Left cardiac atrium (tissue), 4 donors: Measurements from ENCODE around the gene NMBR. TPM values are rescaled to one million over a fixed set of nuclear protein-coding genes. Genes with fewer than 3 reads are reported as not detected.
"Not testable (repeated sequence)": the region's sequence is repeated elsewhere in the genome, so short reads cannot be mapped to it uniquely, and the experiment has no call there.

Experiments used
- ATAC-seq, 2 donors: fragments of 200-7000 bp; cut with Tn5 transposase; one replicate each; pipeline ENCODE4 v1.9.1; 2020; ENCODE audit warnings: mild to moderate bottlenecking in 2 of 2, moderate library complexity in 2 of 2
- DNase-seq: peaks from one replicate; pipeline ENCODE4 v3.0.0-alpha.2; 2020
- intact Hi-C, 2 donors: fragments of 100-400 bp; cut with DNase I; formaldehyde crosslinking; loops; one replicate each; pipeline versions ENCODE4 v1.14.1 to v1.15.1; 2022 to 2023
- long read RNA-seq: library from polyadenylated mRNA; unstranded; transcript quantifications from one replicate; pipeline ENCODE4 v2.0.0, GENCODE V29; 2021
- total RNA-seq, 2 donors: library from RNA; stranded (reverse); fragmentation: NEBNext Ultra II Directional; extraction: Animal tissue kit (Norgen Biotek cat#: 25700); gene quantifications; one replicate each; pipeline ENCODE4 v1.2.1, GENCODE V29; 2021
- donor health status: DM: no; HTN: yes; CAD: no.
- donor health status: DM: no; HTN: yes; CAD: no; lungs with severe emphysema.
- donor health status: DM: yes; HTN: yes; CAD: no.
- donor health status: Dilated cardiomyopathy.

The NMBR gene
- not detected for total RNA-seq
- long read RNA-seq: 0 reads

DNA sequence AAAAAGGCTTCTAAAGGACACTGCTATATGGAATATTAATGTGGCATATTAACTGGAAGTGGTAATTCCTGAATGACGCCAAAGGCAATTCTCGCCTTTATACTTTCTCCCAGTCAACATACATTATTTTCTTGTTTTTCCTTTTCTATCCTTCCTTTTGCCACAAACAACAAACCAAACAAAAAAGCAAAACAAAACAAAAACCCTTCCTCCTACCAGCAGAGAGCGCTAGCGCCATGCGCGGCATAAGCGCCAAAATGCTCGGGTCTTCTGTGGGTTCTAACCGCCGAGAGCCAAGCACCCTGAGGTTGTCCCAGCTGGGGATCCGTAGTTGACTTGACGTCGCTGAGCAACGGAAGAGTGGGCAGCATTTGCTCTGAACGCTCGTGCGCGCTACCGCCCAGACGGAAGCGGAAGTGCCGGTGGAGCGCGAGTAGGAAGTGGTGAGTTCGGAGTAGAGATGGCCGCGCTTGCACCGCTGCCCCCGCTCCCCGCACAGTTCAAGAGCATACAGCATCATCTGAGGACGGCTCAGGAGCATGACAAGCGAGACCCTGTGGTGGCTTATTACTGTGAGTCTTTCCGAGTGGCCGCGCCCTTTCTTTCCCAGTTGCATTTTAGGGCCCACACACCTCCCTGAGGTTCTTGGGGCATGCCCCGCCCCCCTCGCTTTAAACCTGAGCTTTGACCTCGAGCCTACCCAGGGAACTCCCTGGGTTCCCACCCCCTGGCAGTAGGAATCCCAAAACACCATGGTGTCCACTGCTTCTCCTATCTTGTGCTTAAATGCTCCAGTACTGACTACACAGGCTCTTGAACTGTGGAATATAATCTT, at the start of gene NMBR, which contains the start of gene VTA1:
Gene NMBR, minus strand, starts transcription at position 295 of the 835 bp plus-strand sequence. CDS start 58,464 bp downstream, outside the sequence.
Gene VTA1, plus strand, starts transcription at position 436 of the 835 bp plus-strand sequence. Its CDS starts 25 bp downstream, at position 461.
- ATAC-seq: peak; percentile 99 to 100
- peak; percentile 98 for DNase-seq
- intact Hi-C loops: loop anchor here (5.0 kb wide), 2 partner anchors 60 to 240 kb away; no protein-coding TSS in a partner anchor

DNA sequence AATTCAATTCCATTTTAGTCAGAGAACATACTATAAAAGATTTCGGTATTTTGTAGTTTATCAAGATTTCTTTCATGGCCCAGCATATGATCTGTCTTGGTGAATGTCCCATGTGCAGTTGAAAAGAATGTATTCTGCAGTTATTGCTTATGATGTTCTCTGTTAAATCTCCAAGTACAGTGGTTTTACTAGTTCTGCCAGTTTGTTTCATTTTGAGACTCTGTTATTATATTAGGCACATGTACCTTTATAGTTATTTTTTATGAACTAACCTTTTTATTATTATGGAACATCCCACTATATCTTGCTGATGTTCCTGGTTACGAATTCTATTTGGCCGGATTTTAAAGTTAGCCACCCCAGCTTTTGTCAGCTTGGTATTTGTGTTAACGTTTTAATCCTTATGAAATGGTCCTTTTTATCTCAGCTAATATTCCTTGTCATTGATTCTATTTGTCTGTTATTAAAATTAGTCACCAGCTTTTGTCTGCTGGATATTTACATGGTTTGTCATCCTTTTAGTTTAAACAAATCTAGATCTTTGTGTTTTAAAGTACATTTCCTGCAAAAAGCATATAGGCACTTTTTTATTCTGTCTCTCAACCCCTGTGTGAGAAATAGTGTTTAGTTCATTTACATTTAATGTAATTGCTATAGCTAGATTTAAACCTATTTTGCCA, 49.1 kb upstream of the NMBR start:
- ATAC-seq: no peak
- intact Hi-C loops: no loop called here
- no peak for DNase-seq

DNA sequence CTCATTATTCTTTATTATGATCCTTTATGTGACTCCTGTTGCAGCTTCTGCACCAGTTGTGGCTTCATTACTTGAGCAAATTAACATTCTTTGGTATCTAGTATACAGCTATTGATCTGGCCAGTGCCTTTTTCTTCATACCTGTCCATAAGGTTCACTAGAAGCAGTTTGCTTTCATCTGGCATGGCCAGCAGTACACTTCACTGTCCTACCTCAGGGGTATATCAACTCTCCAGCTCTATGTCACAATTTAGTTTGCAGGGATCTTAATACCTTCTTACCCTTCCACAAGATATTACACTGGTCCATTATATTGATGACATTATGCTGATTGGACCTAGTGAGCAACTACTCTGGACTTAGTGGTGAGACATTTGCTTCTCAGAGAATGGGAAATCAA, 46.7 kb upstream of the NMBR start:
- ATAC-seq (no peak), DNase-seq (no peak)
- intact Hi-C loops: no loop called here

DNA sequence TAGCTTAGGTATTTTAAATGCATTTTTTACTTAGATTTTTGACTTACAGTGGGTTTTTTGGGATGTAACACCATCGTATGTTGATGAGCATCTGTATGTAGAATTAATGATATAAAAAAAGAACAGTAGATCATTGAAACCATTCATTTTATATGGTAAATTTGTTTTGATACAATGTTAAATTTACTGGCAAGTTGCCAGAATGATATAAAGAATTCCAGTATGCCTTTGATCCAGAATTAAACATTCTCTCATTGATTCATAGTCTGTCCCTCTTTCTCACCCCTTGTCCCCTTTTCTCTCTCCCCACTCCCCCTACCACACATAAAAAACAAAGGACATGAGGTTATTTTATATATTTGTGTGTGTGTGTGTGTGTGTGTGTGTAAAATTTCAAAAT, 45.4 kb upstream of the NMBR start:
- ATAC-seq: no peak
- intact Hi-C loops: no loop called here
- DNase-seq: no peak

DNA sequence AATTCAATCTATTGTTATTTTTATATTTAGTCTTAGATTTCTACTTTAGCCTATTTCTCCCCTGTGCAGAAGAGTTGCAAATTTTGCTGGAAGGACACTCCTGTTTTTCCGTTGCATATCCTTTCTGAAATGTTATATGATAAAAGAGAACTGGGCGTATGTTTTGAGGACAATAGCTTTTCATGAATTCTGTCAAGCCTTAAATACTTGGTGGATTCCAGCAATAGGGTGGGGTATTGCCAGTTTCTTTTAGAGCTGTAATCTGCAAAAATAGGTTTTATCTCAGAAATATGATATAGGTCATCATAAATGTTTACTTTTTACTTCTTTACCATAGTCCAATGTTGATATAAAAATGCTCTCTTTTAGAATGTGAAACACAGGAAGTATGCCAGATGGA, 42.1 kb upstream of the NMBR start:
- intact Hi-C loops: no loop called here
- no peak for ATAC-seq

DNA sequence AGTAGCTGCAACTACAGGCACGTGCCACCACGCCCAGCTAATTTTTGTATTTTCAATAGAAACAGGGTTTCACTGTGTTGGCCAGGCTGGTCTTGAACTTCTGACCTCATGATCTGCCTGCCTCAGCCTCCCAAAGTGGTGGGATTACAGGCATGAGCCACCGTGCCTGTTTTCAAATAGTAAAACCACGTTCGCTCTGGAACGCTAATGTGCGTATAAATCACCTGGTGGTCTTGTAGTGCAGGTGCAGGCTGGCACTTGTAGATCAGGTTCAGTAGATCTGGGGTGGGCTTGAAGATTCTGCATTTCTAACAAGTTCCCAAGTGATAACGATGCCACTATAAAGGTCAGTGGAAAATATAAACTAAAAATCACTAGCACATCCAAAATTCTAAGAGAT, 41.4 kb upstream of the NMBR start:
- intact Hi-C loops, ATAC-seq, DNase-seq: not testable (repeated sequence)

More for the DNA sequence above, 42.1 kb upstream of the NMBR start:
- no peak for DNase-seq

DNA sequence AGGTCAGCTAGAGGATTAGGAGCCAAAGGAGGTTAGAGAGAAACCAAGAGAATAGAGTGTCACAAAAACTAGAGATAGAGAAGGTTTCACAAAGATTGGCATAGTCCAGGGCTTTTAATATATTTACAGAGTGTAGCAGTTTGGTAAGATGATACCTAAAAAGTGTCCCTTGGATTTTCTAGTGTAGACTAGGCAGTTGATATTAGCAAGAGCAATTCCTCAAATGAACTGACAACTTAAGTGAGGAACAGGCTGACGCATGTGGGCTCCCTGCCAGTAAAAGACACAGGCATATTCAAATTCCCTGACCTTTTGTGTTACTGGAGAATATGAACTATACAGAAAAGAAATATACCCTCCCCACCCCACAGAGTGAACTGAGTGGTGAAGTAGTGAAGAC, 40.3 kb upstream of the NMBR start:
- intact Hi-C loops: no loop called here
- ATAC-seq: peak in 1 of 2 donors; percentile 53
- DNase-seq: peak; percentile 72

DNA sequence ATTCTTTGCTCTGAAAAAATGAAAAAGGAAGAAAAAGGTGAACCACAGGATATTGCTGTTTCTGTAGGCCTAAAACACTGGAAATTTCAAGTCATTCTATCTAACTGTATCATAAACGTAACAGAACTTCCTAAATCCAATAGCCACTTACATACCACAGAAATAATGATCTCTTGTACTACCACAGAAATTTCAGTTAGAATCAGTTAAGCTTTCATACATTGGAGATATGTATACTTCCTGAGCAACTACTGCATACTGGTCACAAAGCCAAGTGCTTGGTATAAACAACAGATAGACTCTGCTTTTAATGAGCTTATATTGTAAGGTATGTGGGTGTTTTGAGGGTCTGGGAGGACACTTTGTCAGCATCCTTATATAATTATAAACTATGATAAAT, 38.7 kb upstream of the NMBR start:
- DNase-seq (no peak), ATAC-seq (no peak)
- intact Hi-C loops: no loop called here

DNA sequence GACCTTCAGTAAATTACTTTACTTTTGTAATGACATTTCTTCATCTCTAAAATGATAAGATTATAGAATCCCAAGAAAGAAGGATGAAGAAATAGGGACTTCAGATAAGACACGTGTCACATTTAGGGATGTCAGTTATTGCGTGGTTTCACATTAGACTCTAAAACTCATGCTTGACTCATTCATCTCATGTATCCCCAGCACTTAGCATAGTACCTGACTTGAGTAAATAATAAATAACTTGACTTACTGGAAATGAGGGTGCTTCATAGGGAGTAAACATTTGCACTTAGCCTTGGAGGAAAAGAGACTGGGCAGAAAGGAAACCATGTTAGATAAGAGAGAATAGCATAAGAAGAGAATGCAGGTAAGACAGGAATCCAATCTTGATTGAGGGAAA, 37.4 kb upstream of the NMBR start:
- ATAC-seq (no peak), DNase-seq (no peak)
- intact Hi-C loops: no loop called here

DNA sequence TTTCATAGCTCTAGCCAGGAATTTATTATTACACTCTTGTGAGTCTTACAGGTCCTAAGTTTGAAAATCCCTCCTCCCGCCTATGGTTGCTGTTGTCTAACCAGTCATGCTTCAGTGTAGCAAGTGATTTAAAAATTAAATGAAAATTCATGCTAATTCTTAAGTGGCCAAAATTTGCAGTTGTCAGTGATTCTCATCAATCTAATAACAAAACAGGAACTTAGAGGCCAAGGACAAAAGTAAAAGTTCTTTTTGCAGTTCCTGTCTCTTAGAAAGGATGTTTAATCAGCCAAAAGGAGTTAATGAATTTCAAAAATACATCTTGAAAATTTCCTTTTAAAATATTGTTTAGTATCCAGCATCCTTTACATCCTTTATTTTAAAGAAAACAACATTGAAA, 36.4 kb upstream of the NMBR start:
- ATAC-seq: no peak
- DNase-seq: no peak
- intact Hi-C loops: no loop called here

DNA sequence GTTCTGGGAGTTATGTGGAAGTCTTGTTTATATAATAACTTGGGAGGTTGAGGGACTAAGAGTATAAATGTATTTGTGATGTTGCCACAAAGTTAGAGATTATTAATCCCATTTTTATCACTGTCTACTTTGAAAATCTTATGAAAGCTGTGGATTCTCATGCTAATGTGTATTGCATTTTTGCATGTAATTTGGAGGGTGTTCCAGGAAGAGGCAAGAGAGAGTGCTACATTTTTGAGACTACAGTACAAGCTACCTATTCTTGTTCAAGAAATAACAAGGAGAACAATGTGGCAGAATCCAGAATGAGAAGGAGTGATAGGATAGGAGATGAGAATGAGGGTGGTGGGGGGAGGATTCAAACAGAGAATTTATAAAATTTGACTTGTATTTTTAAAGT, 35.1 kb upstream of the NMBR start:
- no peak for ATAC-seq
- intact Hi-C loops: no loop called here
- no peak for DNase-seq

DNA sequence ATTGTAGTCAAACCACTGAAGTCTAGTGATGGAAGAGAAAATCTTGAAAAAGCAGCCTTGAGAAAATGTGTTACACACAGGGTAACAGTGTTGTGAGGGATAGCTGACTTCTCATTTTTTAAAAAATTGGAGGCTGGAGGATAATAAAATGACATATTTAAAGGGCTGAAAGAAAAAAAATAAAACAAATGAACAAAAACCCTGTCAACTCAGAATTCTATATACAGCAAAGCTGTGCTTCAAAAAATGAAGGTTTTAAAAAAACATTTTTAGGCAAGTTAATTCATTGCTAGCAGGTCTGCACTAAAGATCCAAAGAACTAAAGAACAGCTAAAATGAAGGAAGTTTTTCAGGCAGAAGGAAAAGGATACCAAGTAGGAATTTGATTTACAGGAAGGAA, 31.2 kb upstream of the NMBR start:
- intact Hi-C loops: no loop called here
- ATAC-seq (no peak), DNase-seq (no peak)

DNA sequence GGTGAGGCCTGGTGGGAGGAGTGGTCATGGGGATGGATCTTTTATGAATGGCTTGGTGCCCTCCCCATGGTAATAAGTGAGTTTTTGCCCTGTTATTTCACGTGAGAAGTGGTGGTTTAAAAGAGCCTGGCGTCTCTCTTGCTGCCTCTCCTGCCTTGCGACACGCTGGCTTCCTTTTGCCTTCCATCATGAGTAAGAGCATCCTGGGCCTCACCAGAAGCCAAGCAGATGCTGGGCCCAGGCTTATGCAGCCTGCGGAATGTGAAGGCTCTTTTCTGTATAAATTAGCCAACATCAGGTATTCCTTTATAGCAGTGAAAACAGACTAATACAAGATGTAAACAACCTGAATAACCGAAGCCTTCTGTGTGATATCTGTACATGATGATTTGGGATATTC, 27.8 kb upstream of the NMBR start:
- intact Hi-C loops: no loop called here
- ATAC-seq (no peak), DNase-seq (no peak)

DNA sequence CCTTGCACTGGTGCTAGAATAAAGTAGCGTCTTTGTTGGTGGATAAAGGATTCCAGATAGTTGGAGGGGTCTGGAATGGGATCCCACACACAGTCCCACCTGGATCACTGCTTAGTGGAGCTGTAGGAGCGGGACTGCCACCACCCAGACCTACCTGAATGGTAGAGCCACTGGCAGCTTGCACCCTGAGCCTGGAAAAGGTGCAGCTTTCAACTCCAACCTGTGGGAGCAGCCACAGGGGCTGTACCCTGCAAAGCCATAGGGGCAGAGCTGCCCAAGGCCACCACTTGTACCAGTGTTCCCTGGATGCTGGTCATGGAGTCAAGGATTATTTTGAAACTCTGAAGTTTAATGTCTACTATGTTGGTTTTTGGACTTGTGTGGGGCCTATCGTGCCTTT, 27.1 kb upstream of the NMBR start:
- intact Hi-C loops: no loop called here
- DNase-seq (no peak), ATAC-seq (no peak)

DNA sequence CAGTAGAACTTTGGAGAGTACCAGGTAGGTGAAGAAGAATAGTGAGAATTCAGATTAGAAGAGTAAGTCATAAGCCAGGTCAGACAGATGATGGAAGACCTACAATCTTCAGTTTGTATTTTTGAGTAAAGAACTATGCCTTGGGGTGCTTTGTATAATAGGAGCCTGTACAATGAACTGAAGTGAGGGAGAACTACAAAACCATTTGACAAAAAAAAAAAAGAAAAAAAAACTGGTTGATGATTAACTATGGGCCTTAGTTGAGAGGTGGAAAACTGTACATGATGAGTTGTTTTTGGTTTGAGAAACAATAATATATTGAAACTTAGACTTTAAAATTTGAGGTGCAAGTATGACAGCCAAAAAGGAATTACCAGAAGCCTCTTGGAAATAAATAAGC, 25.8 kb upstream of the NMBR start:
- intact Hi-C loops: no loop called here
- DNase-seq: no peak
- no peak for ATAC-seq

DNA sequence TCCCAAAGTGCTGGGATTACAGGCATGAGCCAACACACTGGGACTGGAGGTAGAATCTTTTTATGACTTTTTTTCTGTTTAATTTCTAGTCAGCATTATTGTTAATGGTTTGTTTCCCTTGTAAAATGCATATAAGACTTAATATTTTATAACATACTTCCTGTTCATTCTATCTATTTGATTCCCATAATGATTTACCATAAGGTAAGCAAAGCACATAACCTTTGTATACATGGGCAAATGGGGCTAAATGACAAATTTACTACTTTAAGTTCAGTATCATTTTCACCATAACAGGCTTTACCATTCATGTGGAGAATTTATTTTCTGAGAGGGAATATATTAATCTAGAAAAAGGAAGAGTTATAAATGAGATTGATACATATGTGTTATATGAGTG, 24.4 kb upstream of the NMBR start:
- intact Hi-C loops: no loop called here
- no peak for ATAC-seq
- DNase-seq: no peak

DNA sequence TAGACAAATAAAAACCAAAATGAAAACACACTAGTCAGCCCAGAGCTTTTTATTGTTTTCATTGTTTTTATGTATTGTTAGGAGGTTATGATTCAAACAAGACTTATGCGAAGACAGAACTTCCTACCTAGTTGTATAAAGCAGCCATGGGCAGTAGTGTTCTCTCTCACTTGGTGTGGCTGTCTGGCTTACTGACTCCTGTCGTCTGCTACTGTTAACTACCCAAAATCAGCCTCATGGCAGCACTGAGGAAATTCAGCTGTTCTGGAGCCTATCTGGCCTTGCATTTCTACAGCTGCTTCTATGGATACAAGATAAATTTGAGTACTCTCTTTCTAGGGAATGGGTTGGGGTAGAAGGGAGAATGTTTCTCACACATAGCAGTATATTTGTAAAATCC, 20.6 kb upstream of the NMBR start:
- DNase-seq: no peak
- intact Hi-C loops: no loop called here
- no peak for ATAC-seq

DNA sequence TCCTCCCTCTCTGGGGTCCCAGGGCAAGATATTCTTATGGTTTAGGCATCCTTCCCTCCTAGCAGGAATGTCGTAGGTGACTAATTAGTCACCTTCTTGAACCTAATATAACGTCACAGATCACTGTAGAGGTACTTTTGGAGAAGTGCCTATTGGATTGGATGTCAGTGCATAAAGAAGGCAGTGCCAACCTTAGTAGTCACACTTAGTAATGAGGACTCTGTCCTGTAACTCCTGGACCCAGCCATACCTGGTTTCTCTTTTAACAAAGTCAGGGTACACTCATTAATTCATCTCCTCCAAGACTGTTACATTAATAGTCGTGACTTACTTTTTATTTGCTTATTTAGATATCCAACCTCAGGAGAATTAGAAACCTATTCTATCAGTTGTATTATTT, 20.1 kb upstream of the NMBR start:
- DNase-seq (no peak), ATAC-seq (no peak)
- intact Hi-C loops: no loop called here

DNA sequence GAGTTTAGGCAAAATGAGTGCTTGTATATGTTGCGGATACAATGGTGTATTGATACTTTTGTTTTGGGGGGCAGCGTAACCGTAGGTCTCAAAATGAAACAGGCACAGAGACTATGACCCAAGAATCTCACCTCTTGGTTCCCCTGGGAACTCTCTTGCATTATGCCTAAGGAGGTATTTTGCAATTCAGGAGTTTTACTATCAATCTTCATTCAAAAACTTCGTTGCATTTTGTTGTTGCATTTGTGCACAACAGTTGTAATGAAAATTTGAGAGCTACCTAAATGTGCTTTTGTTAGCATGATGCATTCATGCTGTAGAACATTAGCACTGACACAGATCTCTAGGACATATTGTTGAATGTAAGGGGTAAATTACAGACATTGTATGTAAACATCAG, 18.3 kb upstream of the NMBR start:
- DNase-seq (no peak), ATAC-seq (no peak)
- intact Hi-C loops: no loop called here

DNA sequence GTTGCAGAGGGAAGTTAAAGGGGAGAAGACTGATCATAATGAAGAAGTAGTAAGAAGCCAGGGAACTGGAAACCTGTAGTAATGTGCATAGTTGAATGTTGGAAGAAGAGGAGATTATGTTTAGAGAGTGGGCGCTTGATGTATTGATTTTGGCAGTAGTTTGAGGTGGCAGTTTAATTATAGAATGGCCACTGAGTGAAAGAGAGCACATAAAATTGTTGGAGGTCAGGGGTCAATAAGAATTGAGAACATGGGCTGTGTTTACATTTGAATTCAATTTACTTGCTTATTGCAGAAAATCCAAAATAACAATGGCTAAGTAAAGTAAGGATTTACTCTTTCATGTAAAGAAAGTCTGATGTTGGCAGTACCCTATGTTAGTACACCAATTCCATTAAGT, 15.9 kb upstream of the NMBR start:
- ATAC-seq (no peak), DNase-seq (no peak)
- intact Hi-C loops: no loop called here

DNA sequence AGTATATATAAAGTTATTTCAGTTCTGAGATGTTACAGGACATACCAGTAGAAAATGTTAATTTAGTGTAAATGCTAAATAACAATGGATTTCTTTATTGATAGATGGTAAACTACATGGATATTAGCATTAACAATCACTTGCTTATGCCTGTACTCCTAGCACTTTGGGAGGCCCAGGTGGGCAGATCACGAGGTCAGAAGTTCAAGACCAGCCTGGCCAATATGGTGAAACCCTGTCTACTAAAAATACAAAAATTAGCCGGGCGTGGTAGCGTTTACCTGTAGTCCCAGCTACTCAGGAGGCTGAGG, 9.8 kb upstream of the NMBR start:
- intact Hi-C loops: loop anchor here in 1 of 2 donors (10.0 kb wide), 1 partner anchor 48 kb away; no protein-coding TSS in a partner anchor
- DNase-seq, ATAC-seq: not testable (repeated sequence)
